Measurements from ENCODE around the gene TTLL12.

- TF ChIP-seq, protein P1, sequence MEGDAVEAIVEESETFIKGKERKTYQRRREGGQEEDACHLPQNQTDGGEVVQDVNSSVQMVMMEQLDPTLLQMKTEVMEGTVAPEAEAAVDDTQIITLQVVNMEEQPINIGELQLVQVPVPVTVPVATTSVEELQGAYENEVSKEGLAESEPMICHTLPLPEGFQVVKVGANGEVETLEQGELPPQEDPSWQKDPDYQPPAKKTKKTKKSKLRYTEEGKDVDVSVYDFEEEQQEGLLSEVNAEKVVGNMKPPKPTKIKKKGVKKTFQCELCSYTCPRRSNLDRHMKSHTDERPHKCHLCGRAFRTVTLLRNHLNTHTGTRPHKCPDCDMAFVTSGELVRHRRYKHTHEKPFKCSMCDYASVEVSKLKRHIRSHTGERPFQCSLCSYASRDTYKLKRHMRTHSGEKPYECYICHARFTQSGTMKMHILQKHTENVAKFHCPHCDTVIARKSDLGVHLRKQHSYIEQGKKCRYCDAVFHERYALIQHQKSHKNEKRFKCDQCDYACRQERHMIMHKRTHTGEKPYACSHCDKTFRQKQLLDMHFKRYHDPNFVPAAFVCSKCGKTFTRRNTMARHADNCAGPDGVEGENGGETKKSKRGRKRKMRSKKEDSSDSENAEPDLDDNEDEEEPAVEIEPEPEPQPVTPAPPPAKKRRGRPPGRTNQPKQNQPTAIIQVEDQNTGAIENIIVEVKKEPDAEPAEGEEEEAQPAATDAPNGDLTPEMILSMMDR (IDR thresholded peaks at IDR 0.05; ENCODE audit: low read length): no peak
- no peak for TF ChIP-seq EZH2 (IDR thresholded peaks at IDR 0.05; ENCODE audit: borderline replicate concordance, low read length)
Observed at GRCh38 chr22:43203471-43203981, 16.6 kb upstream of the TTLL12 start.

Data from OCI-LY1 (cell line).